Measurements from ENCODE around the gene ARF1. TPM values are rescaled to one million over a fixed set of nuclear protein-coding genes. Genes with fewer than 3 reads are reported as not detected.

Gene ARF1
- total and polyA plus RNA-seq, 2 of the 13 experiments (the other 11 are each of a cell fraction or from before 2014, with no cell fraction given), result 186 to 327 TPM

DNA sequence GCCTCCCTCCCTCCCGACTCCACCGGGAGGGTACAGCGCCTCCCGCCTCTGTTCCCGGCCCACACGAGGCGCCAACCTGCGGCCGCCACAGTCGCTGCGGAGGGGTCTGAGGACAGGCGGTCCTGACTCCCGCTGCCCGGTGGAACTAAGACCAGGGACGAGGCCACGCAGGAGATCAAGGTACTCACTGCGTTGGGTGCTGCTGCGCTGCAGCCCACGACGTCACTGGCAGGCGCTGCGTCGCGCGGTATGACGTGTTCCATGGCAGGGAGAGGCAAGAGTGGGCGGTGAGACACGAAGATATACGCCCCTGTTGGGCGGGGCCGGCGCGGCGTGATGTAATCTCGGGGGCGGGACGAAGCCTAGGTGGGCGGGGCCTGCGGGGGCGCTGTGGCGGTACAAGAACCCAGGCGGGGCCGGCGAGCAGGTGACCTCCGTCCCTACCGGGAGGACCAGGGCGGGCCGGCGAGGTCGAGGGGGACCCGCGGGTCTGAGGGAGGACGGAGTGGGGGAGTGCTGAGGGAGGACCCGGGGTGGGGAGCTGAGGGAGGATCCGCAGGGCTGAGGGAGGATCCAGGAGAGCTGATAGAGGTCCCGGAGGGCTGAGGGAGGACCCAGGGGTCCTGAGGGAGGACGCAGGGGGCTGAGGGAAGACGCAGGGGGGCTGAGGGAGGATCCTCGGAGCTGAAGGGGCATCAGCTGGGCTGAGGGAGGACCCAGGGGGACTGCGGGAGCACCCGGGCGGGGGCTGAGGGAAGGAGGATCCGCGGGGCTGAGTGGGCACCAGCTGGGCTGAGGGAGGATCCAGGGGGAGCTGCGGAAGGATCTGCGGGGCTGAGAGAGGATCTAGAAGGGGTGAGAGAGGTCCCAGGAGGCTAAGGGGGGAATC is 26.8 kb downstream of the ARF1 start, which contains the start of gene MRPL55 (continued):
- TF ChIP-seq DPF2 (CRISPR knock-in tag; IDR thresholded peaks at IDR 0.05; ENCODE audit: borderline replicate concordance, low read depth) (peak; percentile 55; the same call in 1 of the 2 replicates), ZNF383 (CRISPR knock-in tag; IDR thresholded peaks at IDR 0.05; ENCODE audit: borderline replicate concordance) (0 out of 2 replicates have a peak, but pooled peaks have one; percentile 74), ZBTB38 (CRISPR knock-in tag; IDR thresholded peaks at IDR 0.05) (peak; percentile 35), ASH2L (IDR thresholded peaks at IDR 0.05; ENCODE audit: insufficient read length, low read depth, low read length) (peak; percentile 66), SIX1 (CRISPR knock-in tag; IDR thresholded peaks at IDR 0.05; ENCODE audit: borderline replicate concordance) (no peak), ZNF274 (CRISPR knock-in tag; IDR thresholded peaks at IDR 0.05) (peak; percentile 84; the same call in 1 of the 2 replicates), SP1 (IDR thresholded peaks at IDR 0.05) (peak; percentile 82; the same call in 1 of the 2 replicates), SP1 (CRISPR knock-in tag; IDR thresholded peaks at IDR 0.05) (peak; percentile 99), HNRNPK (IDR thresholded peaks at IDR 0.05; ENCODE audit: low read depth, low read length, poor library complexity, severe bottlenecking) (peak; percentile 86), KLF9 (CRISPR knock-in tag; IDR thresholded peaks at IDR 0.05; ENCODE audit: low read depth) (0 out of 2 replicates have a peak, but pooled peaks have one; percentile 43), NR2C2 (CRISPR knock-in tag; IDR thresholded peaks at IDR 0.05; ENCODE audit: borderline replicate concordance) (peak; percentile 72), FOSL2 (CRISPR knock-in tag; IDR thresholded peaks at IDR 0.05) (peak; percentile 66), POLR2AphosphoS5 (IDR thresholded peaks at IDR 0.05; ENCODE audit: low read depth, low read length) (peak; percentile 97), ZNF143 (CRISPR knock-in tag; IDR thresholded peaks at IDR 0.05) (peak; percentile 38; the same call in 1 of the 2 replicates), NONO (IDR thresholded peaks at IDR 0.05) (no peak), NONO (CRISPR knock-in tag; conservative IDR thresholded peaks at IDR 0.05) (peak; percentile 91), ZNF354B (CRISPR knock-in tag; IDR thresholded peaks at IDR 0.05) (no peak; the same call in 1 of the 2 replicates), ZNF350 (CRISPR knock-in tag; IDR thresholded peaks at IDR 0.05; ENCODE audit: borderline replicate concordance, low read depth) (peak; percentile 85), ZNF607 (CRISPR knock-in tag; IDR thresholded peaks at IDR 0.05; ENCODE audit: borderline replicate concordance) (peak; percentile 72; the same call in 1 of the 2 replicates), POLR2AphosphoS2 (IDR thresholded peaks at IDR 0.05; ENCODE audit: low read depth, low read length) (0 out of 2 replicates have a peak, but pooled peaks have one; percentile 48)
- TF ChIP-seq, protein P1, sequence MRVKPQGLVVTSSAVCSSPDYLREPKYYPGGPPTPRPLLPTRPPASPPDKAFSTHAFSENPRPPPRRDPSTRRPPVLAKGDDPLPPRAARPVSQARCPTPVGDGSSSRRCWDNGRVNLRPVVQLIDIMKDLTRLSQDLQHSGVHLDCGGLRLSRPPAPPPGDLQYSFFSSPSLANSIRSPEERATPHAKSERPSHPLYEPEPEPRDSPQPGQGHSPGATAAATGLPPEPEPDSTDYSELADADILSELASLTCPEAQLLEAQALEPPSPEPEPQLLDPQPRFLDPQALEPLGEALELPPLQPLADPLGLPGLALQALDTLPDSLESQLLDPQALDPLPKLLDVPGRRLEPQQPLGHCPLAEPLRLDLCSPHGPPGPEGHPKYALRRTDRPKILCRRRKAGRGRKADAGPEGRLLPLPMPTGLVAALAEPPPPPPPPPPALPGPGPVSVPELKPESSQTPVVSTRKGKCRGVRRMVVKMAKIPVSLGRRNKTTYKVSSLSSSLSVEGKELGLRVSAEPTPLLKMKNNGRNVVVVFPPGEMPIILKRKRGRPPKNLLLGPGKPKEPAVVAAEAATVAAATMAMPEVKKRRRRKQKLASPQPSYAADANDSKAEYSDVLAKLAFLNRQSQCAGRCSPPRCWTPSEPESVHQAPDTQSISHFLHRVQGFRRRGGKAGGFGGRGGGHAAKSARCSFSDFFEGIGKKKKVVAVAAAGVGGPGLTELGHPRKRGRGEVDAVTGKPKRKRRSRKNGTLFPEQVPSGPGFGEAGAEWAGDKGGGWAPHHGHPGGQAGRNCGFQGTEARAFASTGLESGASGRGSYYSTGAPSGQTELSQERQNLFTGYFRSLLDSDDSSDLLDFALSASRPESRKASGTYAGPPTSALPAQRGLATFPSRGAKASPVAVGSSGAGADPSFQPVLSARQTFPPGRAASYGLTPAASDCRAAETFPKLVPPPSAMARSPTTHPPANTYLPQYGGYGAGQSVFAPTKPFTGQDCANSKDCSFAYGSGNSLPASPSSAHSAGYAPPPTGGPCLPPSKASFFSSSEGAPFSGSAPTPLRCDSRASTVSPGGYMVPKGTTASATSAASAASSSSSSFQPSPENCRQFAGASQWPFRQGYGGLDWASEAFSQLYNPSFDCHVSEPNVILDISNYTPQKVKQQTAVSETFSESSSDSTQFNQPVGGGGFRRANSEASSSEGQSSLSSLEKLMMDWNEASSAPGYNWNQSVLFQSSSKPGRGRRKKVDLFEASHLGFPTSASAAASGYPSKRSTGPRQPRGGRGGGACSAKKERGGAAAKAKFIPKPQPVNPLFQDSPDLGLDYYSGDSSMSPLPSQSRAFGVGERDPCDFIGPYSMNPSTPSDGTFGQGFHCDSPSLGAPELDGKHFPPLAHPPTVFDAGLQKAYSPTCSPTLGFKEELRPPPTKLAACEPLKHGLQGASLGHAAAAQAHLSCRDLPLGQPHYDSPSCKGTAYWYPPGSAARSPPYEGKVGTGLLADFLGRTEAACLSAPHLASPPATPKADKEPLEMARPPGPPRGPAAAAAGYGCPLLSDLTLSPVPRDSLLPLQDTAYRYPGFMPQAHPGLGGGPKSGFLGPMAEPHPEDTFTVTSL (CRISPR knock-in tag; IDR thresholded peaks at IDR 0.05; ENCODE audit: borderline replicate concordance), result peak; percentile 74
- TF ChIP-seq, protein P2, sequence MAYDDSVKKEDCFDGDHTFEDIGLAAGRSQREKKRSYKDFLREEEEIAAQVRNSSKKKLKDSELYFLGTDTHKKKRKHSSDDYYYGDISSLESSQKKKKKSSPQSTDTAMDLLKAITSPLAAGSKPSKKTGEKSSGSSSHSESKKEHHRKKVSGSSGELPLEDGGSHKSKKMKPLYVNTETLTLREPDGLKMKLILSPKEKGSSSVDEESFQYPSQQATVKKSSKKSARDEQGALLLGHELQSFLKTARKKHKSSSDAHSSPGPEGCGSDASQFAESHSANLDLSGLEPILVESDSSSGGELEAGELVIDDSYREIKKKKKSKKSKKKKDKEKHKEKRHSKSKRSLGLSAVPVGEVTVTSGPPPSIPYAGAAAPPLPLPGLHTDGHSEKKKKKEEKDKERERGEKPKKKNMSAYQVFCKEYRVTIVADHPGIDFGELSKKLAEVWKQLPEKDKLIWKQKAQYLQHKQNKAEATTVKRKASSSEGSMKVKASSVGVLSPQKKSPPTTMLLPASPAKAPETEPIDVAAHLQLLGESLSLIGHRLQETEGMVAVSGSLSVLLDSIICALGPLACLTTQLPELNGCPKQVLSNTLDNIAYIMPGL (CRISPR knock-in tag; IDR thresholded peaks at IDR 0.05; ENCODE audit: borderline replicate concordance in 1 of 2, low read depth in 1 of 2), result peak; percentile 72 to 88
